Measurements from ENCODE around the gene ZC3H15.

ZC3H15 gene

GRCh38 chr2:186544255-186544675, 58.2 kb downstream of the ZC3H15 start:
- DNase-seq: no peak

- no peak for DNase-seq
Measured at GRCh38 chr2:186546846-186547245, 60.8 kb downstream of the ZC3H15 start.

DNA sequence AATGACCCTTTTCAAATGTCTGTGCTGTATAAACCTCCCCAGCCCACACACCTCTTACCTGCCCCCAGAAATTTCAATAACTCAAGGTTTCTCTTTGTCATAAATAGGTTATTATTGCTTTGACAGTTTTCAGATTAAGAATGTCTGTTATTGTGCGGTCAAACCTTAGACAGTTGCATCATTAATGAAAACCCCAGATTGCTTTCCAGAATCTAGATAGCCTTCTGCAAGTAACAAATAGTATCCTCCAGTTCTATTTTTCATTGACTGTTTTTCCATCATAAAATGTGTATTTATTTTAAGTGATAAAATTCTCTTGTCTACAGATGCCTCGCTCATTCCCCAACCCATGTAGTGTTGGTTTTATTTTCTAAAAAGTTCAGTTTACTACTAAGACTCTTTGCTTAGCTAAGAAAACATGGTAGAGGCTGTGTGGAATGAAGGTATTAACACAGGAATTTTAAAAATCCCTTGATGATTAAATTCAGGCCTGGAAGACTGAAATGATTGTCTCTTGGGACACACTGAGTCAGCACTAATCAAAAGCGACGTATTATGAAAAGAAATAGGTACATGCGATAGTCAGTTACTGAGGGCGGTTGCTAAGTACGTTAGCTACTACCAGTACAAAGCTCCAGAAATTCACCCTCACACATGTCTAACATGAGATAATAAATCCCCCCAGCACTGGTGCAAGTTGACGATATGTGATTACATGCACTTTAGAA, 65.4 kb downstream of the ZC3H15 start:
- DNase-seq: no peak

GRCh38 chr2:186554429-186554828, 68.4 kb downstream of the ZC3H15 start:
- DNase-seq: no peak

DNA sequence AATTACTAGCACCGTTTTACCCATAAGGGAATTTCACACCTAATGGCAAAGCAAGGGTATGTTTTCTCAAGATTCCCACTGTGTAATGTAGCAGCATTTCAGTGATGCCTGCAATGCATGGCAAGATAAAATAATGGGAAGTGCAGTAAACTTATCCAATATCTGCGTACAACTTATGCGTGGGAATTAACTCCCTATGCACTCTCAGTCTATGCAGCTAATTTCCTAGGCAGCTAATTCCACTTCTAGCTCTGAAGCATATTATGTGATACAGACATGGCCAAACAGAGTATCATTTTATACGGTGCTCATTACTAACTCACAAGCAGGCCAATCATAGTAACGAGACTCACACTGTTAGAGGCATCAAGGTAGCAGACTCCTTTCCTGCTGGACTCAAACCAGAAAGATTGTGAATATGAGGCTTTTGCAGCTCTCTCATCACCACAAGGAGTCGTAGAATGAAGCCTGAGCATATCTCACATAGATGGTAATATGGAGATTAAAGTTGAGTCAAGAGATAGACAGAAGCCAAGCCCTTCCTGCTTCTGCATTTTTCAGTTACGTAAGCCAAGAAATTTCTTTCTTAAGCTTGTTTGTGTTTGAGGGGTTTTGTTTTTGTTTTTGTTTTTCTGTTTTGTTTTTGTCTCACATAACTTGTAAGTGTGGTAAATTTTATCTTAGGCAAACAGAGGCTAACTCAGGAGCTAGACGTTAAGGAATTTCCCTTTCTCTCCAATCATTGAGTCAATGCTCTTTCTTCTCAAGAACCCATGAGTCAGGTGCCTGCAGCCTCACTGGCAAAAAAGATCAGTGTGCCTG, 69.0 kb downstream of the ZC3H15 start:
- no peak for DNase-seq

- no peak for DNase-seq
Measured at GRCh38 chr2:186558512-186559276, 72.6 kb downstream of the ZC3H15 start.

Measured in right forelimb (tissue), 1 donor.